ENCODE data around the gene MROH7. TPM values are rescaled to one million over a fixed set of nuclear protein-coding genes. Genes with fewer than 3 reads are reported as not detected.

MROH7 gene
- total and polyA plus RNA-seq, 9 of the 15 experiments (the other 6 are each of a cell fraction or from before 2014, with no cell fraction given) = not detected

DNA sequence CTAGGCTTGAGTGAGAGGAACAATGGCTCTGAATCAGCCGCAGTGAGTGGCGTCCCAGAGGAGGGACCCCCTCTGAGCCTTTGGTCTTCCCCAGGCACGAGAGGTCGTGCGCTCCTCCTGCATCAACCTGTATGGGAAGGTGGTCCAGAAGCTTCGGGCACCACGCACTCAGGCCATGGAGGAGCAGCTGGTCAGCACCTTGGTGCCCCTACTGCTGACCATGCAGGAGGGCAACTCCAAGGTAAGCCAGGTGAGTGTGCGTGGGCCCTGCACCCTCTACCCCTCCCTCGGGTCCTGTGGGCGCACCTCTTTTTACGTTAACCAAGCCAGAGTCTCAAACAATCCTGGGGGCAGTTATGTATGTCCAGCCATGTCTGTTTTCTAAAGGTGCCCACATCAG, 60.4 kb downstream of the MROH7 start:
- Histone ChIP-seq H3K4me1 (replicated peaks in 1 of 2; ENCODE audit: control insufficient read depth in 2 of 2, insufficient read depth in 2 of 2, low read length in 2 of 2) (no peaks in the 10 kb centered on the region; a peak in 1 of 5 replicates), H2AFZ (ENCODE audit: low read depth, low read length) (no peak overlapping the region), H3K9ac (ENCODE audit: insufficient read depth in 1 of 2, low read depth in 2 of 2, low read length in 2 of 2) (peak overlapping the region in 1 of 2 experiments; percentile 33; a peak in 1 of 4 replicates), H3K9me3 (replicated peaks; ENCODE audit: control insufficient read depth, insufficient read depth, low read depth, low read length) (no peaks in the 10 kb centered on the region), H3K27me3 (ENCODE audit: control insufficient read depth in 2 of 2, insufficient read depth in 2 of 2, low read length in 2 of 2) (peaks cover 30 to 67% of the 10 kb centered on the region in 2 experiments), H3K9me1 (ENCODE audit: control insufficient read depth, insufficient read depth, low read length) (no peaks in the 10 kb centered on the region), H3K36me3 (ENCODE audit: control insufficient read depth, insufficient read depth, low read length) (no peaks in the 10 kb centered on the region), H3K27ac (ENCODE audit: extremely low read depth, low read depth, low read length) (no peak overlapping the region), H3K4me3 (no peak overlapping the region), H3K79me2 (ENCODE audit: control insufficient read depth, insufficient read depth, low read length) (no peaks in the 10 kb centered on the region), H3K4me2 (ENCODE audit: insufficient read depth, low read length) (no peak overlapping the region), H4K20me1 (replicated peaks; ENCODE audit: control insufficient read depth, insufficient read depth, low read length) (peaks cover 9% of the 10 kb centered on the region)
- DNase-seq (ENCODE audit: extremely low read depth in 1 of 4, low spot score in 3 of 4) (no peak), ATAC-seq (no peak), FAIRE-seq (no peak)
- BruUV-seq (replicated peaks) = no TSS peak
- ChIA-PET POLR2A (interaction anchor here (0.6 to 2.5 kb wide), 3 partner anchors 16 to 331 kb away, joined by 3 to 6 read pairs (median 5); no protein-coding TSS in a partner anchor), CTCF (ENCODE audit: low intra/inter-chr PET ratio) (no interaction called here)
- intact Hi-C loops (cut with micrococcal nuclease) (no loop called here), in situ Hi-C loops (cut with MboI) (no loop called here)
- under 1% methylated on average over 11 of the region's 11 CpGs for WGBS (ENCODE audit: insufficient coverage, low coverage, missing lambda C conversion rate)
- TF ChIP-seq CREBBP (IDR thresholded peaks at IDR 0.05; ENCODE audit: low read depth, low read length) = no peak
- TF ChIP-seq, protein P1, sequence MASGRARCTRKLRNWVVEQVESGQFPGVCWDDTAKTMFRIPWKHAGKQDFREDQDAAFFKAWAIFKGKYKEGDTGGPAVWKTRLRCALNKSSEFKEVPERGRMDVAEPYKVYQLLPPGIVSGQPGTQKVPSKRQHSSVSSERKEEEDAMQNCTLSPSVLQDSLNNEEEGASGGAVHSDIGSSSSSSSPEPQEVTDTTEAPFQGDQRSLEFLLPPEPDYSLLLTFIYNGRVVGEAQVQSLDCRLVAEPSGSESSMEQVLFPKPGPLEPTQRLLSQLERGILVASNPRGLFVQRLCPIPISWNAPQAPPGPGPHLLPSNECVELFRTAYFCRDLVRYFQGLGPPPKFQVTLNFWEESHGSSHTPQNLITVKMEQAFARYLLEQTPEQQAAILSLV (tag; IDR thresholded peaks at IDR 0.05) = no peak
- no peak for TF ChIP-seq ZNF134 (CRISPR knock-in tag; conservative IDR thresholded peaks at IDR 0.05)
- no peak for TF ChIP-seq SMARCA5 (IDR thresholded peaks at IDR 0.05)
- TF ChIP-seq, protein P2, sequence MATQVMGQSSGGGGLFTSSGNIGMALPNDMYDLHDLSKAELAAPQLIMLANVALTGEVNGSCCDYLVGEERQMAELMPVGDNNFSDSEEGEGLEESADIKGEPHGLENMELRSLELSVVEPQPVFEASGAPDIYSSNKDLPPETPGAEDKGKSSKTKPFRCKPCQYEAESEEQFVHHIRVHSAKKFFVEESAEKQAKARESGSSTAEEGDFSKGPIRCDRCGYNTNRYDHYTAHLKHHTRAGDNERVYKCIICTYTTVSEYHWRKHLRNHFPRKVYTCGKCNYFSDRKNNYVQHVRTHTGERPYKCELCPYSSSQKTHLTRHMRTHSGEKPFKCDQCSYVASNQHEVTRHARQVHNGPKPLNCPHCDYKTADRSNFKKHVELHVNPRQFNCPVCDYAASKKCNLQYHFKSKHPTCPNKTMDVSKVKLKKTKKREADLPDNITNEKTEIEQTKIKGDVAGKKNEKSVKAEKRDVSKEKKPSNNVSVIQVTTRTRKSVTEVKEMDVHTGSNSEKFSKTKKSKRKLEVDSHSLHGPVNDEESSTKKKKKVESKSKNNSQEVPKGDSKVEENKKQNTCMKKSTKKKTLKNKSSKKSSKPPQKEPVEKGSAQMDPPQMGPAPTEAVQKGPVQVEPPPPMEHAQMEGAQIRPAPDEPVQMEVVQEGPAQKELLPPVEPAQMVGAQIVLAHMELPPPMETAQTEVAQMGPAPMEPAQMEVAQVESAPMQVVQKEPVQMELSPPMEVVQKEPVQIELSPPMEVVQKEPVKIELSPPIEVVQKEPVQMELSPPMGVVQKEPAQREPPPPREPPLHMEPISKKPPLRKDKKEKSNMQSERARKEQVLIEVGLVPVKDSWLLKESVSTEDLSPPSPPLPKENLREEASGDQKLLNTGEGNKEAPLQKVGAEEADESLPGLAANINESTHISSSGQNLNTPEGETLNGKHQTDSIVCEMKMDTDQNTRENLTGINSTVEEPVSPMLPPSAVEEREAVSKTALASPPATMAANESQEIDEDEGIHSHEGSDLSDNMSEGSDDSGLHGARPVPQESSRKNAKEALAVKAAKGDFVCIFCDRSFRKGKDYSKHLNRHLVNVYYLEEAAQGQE (IDR thresholded peaks at IDR 0.05; ENCODE audit: borderline replicate concordance) = no peak
- TF ChIP-seq, protein P2 (CRISPR knock-in tag; IDR thresholded peaks at IDR 0.05; ENCODE audit: low read depth) = no peak
- TF ChIP-seq NCOR1 (IDR thresholded peaks at IDR 0.05) = no peak
- no peak for TF ChIP-seq LARP7 (IDR thresholded peaks at IDR 0.05)
- no peak for TF ChIP-seq ERF (CRISPR knock-in tag; IDR thresholded peaks at IDR 0.05)
- no peak for TF ChIP-seq ZNF431 (CRISPR knock-in tag; IDR thresholded peaks at IDR 0.05)
- TF ChIP-seq NFE2L1 (tag; IDR thresholded peaks at IDR 0.05; ENCODE audit: borderline replicate concordance, low read depth) = no peak
- no peak for TF ChIP-seq NCOA1 (IDR thresholded peaks at IDR 0.05; ENCODE audit: low read depth)
- no peak for TF ChIP-seq GATAD2B (IDR thresholded peaks at IDR 0.05; ENCODE audit: borderline replicate concordance)
- TF ChIP-seq, protein P3, sequence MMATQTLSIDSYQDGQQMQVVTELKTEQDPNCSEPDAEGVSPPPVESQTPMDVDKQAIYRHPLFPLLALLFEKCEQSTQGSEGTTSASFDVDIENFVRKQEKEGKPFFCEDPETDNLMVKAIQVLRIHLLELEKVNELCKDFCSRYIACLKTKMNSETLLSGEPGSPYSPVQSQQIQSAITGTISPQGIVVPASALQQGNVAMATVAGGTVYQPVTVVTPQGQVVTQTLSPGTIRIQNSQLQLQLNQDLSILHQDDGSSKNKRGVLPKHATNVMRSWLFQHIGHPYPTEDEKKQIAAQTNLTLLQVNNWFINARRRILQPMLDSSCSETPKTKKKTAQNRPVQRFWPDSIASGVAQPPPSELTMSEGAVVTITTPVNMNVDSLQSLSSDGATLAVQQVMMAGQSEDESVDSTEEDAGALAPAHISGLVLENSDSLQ (IDR thresholded peaks at IDR 0.05) = no peak
- TF ChIP-seq ZNF197 (CRISPR knock-in tag; IDR thresholded peaks at IDR 0.05; ENCODE audit: low read depth) = no peak
- TF ChIP-seq SRSF1 (IDR thresholded peaks at IDR 0.05; ENCODE audit: low read depth, low read length) = no peak
